GM21515 (cell line): ENCODE measurements around the gene FHOD3.

Experiments
- ATAC-seq: cut with Tn5 transposase; IDR thresholded peaks from one replicate; pipeline ENCODE4 v1.9.1; 2021; ENCODE audit not compliant: unreplicated experiment

The FHOD3 gene

DNA sequence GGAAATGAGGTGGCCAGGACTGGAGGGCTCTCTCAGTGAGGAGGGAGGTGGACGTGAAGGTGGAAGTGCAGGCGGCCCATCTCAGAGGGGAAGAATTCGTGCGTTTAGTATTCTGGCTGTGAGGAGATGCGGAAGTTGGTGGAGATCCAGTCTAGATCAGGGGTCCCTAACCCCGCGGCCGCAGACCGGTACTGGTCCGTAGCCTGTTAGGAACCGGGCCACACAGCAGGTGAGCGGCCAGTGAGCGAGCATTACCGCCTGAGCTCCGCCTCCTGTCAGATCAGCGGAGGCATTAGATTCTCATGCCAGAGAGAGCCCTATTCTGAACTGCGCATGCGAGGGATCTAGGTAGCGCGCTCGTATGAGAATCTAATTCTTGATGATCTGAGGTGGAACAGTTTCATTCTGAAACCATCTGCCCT is 1.6 kb upstream of the FHOD3 start:
- ATAC-seq = no peak

DNA sequence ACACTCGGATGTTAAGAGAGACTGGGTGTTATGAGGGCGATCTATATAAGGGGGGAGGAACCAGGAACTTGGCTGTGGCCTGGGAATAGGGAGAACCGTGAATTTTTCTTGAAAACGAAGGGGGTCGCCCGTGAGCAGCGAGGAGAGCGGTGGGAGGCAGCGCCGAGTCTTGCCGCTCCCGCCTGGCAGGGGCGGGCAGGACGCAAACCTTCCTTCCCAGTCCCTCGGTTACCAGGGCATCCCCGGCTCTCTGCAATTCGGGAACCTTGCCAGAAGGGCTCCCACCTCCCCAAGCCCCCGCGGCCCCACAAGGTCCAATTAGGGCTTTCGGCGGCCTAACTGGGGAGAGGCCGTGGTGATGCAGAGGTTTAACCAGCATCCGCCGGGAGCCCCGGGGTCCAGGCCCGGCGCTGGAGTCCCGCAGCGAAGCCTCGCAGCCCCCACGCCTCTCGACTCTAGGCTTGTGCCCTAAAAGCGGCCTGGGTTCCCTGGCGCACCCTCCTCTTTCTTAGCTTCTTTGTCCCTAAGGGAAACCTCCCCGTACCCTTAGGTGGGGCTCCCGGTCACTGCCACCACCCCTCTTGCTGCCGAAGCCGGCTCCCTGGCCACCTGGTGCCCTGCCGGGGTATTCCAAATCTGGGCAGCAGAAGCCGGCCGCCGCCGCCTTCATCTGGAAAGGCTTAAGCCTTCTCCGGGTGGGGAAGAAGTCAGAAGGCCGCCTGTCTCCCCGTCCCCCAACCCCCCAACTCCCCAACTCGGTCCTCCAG is 680 bp upstream of the FHOD3 start:
- ATAC-seq = peak; percentile 17

DNA sequence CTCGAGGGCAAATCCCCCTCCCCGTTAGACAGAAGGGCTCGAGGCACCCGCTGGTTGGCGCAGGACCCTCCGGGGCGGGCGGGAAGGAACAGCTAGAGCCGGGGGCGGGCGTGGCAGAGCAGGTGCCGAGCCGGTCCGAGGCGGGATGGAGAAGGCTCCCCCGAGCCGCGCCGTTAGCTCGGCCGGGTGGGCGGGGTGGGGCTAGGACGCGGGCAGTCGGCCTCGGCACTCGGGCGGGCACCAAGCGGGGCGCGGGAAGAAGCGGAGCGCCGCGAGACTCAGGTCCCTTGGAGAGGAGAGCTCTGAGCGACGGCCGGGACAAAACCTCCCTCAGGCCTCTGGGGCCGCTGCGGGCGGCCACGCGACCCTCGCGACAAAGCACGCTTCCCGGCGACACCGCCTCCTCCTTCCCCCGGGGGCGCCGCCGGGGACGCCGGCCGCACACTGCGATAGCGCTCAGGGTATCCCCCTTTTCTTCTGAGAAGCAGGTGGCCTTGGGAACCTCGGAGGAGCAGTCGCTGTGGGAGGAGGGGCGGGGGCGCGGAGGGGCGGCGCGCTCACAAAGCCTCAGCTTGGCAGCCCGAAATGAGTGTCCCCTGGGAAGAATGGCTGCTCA is 721 bp downstream of the FHOD3 start:
- peak; percentile 12 for ATAC-seq

DNA sequence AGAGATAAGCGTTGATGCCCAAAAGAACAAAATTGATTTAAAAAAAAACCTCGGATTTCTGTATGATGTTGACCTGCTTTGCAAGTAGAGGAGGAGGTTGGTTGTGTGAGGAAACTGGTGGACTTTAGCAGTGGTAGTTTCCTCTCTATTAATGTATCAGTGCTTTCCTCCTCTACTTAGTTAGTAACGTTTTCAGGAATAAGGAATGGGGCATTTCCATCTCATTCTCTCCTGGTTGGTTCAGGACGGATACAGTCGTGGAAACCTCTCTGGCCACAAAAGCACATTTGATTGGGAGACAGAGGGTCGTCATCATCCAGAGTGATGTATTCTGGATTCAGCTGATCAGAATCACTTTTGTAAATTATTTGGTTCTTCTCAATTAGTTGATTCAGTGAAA is 1.5 kb downstream of the FHOD3 start:
- no peak for ATAC-seq

DNA sequence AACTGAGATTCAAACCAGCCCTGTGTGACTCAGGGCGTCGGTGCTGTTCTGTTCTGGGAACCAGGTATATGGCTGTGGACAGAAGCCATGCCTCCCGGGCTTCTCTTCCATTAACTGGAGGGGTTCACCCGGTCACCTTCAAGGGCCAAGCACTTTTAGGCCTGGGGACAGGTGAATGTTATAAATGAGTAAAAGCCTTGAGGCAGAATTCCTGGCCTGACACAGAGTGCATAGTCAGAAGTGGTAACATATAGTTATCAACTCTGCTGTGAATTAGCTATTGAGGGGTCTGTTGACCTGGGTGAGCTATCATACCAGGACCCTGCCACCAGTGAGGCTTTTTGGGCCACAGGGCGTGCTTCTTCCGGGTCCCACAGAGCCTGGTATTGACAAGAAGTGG is 2.7 kb downstream of the FHOD3 start:
- ATAC-seq = no peak

DNA sequence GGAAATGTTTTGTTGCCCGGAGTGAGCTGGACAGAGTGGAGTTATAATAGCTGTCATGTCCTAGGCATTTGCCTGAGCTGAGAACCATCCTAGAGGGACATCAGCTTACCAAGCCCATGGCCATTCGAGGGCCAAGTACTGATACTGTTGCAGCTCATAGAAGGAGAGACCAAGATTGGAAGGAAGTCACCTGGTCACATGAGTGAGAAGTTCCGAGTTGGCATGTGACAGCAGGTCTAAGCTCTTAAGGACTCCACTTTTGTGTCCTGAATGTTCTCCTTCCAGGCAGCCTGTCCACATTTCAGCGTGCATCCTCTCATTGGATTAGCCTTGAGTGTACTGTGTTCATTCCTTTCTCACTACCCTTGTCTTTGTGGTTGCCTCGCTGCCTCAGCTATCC is 4.4 kb downstream of the FHOD3 start:
- no peak for ATAC-seq

DNA sequence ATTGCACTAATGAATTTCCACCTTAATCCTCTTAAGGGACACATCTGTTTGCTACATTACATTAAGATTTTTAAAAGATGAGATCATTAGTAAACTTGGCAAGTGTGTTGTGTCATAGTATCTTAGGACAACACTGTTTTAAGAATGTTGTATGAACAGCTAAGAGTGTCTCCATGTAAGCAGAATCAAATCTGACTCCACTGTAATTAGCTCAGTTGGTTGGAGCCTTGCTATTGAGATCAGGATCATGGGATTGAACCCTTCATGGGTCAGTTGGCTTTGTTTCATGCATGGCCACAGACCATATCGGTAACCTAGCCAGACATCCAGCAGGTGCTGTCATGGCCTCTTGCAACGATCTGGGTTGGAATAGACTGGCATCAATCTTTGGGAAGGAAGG is 5.2 kb downstream of the FHOD3 start:
- no peak for ATAC-seq

DNA sequence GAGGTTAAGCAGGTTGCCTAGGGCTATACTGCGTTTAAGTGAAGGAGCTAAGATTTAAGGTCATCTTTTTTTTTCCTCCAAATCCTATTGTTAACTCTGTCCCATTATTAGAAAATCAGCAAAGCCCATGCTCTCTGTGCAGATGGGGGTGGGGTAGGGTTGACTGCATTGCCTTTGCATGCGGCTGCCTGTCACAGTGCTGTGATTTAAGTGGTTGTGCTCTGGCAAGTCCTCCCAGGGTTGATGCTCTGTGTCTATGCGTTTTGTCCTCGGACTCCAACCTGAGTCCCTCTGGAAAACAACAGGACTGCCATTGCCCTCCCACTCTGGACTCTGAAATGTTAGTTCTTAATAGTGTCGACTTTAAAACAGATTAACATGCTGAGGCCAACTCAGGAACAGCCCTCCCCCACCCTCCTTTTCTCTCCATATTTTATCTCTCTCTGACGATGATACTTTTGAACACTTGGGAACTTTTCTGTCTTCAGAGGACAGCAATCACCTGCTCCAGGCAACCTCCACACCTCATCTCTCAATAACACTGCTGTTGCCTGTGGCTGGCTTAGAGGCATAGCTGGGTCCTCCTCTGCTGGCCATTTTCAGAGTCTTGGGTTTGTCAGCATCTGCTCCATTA is 5.8 kb downstream of the FHOD3 start:
- ATAC-seq = no peak

DNA sequence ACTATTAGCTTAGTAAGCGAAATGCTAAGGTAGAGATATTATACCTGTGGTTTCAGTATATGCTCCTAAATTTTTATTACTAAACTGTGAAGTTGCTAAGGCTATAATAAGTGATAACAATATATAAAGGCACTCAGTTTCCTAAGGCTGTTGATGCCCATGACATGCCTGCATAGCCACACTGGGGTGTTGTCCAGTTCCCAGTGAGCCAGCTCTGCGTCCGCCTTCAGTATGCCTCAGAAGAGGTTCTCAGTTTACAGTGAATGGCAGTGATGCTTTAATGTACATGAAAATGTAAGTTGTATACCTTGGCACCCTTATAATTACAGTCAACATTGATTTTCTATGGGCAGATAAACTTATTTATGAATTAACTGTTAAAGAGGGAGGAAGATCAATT is 7.2 kb downstream of the FHOD3 start:
- no peak for ATAC-seq

DNA sequence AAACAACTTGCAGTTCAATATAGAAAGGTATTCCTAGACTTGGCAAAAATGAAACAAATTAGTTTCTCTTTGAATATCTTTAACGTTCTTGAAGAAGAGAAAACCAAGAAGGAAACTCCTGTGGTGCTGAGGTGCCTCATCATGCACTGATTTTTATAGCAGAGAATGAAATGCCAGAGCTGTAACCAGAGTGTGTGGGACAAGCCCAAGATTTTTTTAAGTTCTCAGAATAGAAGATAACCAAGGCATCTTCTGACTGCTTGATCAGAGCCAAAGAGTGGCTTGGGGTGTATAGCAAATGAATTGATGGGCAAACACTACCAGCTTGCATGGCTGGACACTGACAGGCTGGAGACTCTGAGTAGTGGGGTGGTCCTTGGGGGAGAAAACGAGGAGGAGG is 7.9 kb downstream of the FHOD3 start:
- ATAC-seq = no peak

DNA sequence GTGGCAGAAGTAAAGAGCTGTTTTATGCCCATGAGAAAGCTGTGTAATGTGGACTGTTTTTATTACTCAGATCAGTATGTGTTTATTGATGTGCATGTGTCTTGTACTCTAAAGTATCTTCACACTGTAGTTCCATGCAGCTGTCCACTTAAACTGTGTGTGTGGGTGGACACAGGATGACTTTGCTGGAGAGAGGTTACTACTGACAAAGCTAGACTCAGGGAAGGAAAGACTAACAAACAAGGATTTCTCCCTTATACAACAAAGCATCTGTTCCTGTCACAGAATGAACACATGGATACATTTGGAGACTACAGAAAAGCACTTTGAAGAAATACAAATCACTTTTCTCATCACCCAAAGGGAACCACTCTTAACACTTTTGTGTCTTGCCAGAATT is 10.0 kb downstream of the FHOD3 start:
- no peak for ATAC-seq

DNA sequence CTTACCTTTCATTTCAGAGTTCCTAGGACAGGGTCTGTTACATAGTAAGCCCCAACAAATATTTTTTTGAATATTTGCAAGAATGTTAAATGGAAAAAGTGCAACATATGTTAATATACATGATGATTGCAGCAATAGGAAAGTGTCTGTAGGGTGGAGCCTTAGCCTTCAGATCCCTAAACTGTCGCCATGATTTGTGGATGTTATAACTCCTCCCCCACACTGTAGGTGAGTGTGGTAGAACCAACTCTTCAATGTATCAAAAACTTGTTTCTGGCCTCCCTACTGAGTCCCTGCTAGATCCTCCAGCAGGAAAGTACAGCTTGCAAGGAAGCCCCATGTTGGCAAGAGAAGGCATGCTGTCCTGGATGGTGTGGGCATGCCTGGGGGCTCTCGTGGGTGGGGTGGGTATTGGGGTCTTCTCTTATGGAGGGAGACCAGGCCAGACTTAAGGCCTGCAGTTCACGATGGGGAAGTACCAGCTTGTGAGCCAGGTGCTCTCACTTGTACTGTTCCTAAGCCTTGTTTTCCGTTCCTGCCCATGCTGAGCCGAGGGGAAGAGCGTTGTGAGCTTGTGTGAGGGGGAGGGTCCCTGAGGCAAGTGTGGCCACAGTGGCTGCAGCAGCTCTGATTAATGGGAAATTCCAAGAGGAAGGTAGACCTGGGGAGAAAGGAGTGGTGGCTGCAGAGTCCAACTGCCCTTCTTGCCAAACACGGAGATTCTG is 11.4 kb downstream of the FHOD3 start:
- ATAC-seq = no peak

DNA sequence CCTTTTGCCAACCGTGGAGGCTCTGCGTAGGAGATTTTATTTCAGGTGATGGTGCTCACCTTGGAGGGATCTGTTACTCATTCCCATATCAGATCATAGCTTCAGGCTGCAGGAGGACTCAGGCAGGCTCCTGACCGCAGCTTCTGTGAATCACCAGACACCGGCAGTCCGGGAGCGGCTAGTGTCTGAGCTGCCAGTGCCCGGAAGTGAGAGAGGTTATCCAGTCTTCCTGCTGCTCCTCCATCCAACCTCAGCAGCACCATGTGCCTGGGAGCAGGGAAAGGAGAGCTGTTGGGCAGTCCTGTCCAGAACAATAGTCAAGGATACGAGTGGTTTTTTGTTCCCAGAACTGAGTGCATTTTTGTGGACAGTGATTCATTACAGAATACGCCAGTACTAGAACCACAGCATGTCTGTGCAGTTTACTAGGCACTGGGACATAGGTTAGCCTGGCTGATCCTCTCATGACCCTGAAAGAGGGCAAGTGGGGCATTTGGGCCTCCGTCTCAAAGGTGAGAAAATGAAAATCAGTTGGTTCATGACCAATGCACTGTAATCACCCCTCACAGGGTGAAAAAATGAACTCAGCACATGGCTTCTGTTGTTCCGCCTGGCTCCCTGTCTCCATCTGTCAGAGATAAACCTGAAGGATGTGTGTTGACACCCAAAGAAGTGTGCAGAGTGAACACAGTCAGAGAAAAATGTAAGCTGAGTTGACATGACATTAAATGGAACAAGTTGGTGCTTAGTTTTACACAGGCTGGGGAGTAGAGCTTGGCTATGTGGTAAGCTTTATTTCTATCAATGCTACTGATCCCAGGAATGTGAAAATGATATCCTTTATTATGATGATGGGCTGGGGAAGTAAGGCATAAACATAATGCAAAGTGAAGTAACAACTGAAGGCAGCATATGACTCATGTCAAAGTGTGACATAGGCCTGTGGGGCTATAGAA is 12.2 kb downstream of the FHOD3 start:
- no peak for ATAC-seq

DNA sequence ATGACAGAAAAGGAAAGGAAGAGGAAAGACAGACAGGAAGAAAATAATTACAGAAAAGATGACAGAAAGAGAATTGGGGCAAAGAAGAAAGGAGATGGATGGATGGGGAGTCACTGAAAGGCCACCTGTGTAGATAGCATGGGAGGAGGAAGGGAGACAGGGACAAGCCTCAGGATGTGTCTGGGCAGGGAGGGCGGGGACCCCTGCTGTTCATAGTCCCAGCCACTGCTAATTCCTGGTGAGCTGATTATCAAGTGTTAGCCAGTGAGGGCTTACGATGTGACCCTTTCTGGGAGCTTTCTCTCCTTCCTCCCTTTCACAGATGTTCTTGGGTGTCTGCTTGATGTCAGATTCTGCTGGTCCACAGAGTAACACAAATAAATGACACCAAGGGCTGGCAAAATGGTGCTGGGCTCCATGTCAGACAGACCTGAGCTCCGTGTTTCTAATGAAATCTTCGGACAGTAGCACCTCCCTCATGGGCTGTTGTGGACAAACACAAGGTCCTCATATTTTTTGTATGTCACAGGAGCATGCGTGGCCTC is 13.6 kb downstream of the FHOD3 start:
- ATAC-seq = no peak

DNA sequence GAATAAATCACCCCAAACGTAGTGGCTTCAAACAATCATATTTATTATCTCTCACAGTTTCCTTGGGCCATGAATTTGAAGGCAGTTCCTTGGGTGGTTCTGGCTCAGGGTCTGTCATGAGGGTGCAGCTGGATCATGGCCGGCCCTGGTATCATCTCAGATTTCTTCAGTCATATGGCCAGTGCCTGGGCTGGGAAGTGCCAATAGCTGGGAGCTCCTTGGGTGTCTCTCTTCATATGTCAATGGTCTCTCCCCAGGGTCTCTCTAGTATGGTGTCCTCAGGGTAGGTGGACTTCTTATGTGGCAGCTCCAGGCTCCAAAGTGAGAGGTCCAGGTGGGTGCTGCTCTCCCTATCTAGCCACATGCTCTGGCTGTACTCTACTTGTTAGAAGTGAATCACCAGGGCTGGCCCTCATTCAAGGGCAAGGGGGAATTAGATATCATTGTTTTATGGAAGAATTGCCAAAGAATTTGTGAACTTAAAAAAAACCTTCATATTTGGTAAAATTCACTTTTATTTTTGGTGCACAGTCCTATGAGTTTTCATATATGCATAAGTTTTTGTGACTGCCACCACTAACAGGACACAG is 15.4 kb downstream of the FHOD3 start:
- no peak for ATAC-seq

DNA sequence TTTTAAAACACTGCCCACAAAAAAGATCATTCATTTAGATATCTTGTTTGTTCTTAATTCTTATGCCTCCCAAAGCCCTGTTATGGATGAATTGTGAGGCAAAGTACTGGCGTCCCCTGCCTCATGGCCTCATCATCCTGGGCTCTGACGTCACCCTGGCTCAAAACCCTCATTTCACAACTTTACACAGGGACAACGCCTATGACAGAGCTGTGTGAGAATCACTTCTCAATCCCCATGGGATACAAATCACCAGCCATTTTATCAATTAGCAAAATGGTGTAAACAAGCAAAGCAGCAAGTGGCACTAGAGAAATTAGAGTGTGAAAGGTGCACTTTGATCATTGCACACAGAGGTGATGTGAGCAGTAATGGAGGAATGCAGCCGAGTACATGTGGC is 16.6 kb downstream of the FHOD3 start:
- no peak for ATAC-seq

DNA sequence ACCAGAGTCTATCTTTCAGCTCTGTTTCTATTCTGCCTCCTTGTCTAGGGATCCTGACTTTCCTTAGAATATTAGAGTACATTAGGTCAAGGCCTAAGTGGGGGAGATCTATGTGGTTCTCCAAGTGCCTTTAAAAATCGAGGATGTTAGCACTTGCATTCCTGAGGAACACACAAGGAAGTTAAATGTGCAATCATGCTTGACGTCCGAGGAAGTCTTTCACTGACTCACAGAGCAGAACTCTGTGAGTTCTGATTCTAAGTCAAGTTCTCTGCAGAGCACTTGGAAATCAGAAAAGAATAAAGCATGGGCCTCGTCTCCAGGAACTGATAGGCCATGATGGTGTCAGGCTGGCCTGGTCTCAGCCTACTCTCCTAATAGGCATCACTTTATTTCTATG is 17.2 kb downstream of the FHOD3 start:
- no peak for ATAC-seq

DNA sequence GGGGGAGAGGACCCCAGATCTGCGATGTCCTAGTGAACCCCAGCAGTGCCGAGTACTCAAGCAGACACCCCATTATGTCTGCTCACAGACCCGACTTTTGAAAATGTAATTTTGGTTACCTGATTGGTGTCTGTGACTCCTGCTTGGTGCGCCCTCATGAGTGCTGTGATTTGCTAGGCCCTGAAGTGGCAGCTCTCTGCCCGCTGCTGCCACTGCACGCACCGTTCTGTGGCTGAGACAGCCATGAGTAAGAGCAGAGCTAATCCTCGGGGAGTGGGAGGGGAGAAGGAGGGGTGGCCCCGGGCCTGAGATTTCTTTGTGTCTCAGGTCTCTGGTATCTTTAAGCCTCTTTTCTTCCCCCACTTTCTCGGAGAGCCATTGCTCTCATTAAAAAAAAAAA is 18.2 kb downstream of the FHOD3 start:
- no peak for ATAC-seq

DNA sequence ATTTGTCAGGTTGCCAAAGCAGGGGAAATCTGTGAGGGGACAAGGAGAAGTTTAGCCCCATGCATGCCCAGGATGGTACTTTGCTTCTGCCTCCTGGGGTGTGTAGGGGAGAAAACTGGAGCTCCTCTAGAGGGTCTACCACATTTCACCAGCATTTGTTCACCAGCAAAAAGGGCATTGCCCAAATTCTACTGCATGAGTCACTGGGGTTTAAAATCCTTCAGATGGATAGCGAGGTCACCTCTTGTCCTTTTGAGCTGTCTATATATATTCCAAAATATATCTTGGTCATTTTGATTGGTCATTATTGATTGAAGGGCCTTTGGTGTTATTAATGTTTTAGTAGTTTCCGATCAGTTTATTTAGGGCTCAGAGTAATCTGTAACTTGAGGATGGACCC is 18.7 kb downstream of the FHOD3 start:
- no peak for ATAC-seq
